Measurements from ENCODE around the gene FYN. TPM values are rescaled to one million over a fixed set of nuclear protein-coding genes. Genes with fewer than 3 reads are reported as not detected.

FYN gene
- total RNA-seq, 1 experiment from 2014 or later: 34.3 TPM

GRCh38 chr6:111696814-111697213 is 176.4 kb downstream of the FYN start:
- intact Hi-C loops (cut with micrococcal nuclease; ENCODE audit: unreplicated experiment): no loop called here
- TF ChIP-seq, protein P1, sequence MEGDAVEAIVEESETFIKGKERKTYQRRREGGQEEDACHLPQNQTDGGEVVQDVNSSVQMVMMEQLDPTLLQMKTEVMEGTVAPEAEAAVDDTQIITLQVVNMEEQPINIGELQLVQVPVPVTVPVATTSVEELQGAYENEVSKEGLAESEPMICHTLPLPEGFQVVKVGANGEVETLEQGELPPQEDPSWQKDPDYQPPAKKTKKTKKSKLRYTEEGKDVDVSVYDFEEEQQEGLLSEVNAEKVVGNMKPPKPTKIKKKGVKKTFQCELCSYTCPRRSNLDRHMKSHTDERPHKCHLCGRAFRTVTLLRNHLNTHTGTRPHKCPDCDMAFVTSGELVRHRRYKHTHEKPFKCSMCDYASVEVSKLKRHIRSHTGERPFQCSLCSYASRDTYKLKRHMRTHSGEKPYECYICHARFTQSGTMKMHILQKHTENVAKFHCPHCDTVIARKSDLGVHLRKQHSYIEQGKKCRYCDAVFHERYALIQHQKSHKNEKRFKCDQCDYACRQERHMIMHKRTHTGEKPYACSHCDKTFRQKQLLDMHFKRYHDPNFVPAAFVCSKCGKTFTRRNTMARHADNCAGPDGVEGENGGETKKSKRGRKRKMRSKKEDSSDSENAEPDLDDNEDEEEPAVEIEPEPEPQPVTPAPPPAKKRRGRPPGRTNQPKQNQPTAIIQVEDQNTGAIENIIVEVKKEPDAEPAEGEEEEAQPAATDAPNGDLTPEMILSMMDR (conservative IDR thresholded peaks at IDR 0.05; ENCODE audit: low read depth, low read length): no peak
- no peak for TF ChIP-seq EZH2 (IDR thresholded peaks at IDR 0.05; ENCODE audit: borderline replicate concordance, low read depth, low read length, poor library complexity, severe bottlenecking)
- H3K9me3 ChIP-seq (ENCODE audit: low read depth, low read length, poor library complexity, severe bottlenecking): no peaks in the 10 kb centered on the region
- no peak overlapping the region for H3K27ac ChIP-seq (ENCODE audit: low read depth, low read length, poor library complexity, severe bottlenecking)
- CTCF ChIA-PET: no interaction called here
- no peaks in the 10 kb centered on the region for H3K27me3 ChIP-seq (replicated peaks; ENCODE audit: insufficient read depth, low read depth, low read length, poor library complexity)
- no peak for DNase-seq (ENCODE audit: low spot score)
- no peaks in the 10 kb centered on the region for H3K36me3 ChIP-seq (ENCODE audit: insufficient read depth, low read length, poor library complexity, severe bottlenecking)
- H3K4me1 ChIP-seq (ENCODE audit: insufficient read depth, low read length, poor library complexity, severe bottlenecking): no peaks in the 10 kb centered on the region
- BruUV-seq (replicated peaks): no TSS peak
- H3K4me3 ChIP-seq (ENCODE audit: low read depth, low read length, poor library complexity, severe bottlenecking): no peak overlapping the region
- POLR2A ChIA-PET (ENCODE audit: low non-redundant PET): no interaction called here

- Histone ChIP-seq H3K27me3 (replicated peaks; ENCODE audit: insufficient read depth, low read depth, low read length, poor library complexity) (no peaks in the 10 kb centered on the region), H3K4me3 (ENCODE audit: low read depth, low read length, poor library complexity, severe bottlenecking) (no peak overlapping the region), H3K9me3 (ENCODE audit: low read depth, low read length, poor library complexity, severe bottlenecking) (no peaks in the 10 kb centered on the region), H3K27ac (ENCODE audit: low read depth, low read length, poor library complexity, severe bottlenecking) (no peak overlapping the region), H3K36me3 (ENCODE audit: insufficient read depth, low read length, poor library complexity, severe bottlenecking) (no peaks in the 10 kb centered on the region), H3K4me1 (ENCODE audit: insufficient read depth, low read length, poor library complexity, severe bottlenecking) (no peaks in the 10 kb centered on the region)
- ChIA-PET POLR2A (ENCODE audit: low non-redundant PET) (no interaction called here), CTCF (interaction anchor here (0.7 kb wide), 1 partner anchor 20 kb away, joined by 3 read pairs; no protein-coding TSS in a partner anchor)
- no TSS peak for BruUV-seq (replicated peaks)
- intact Hi-C loops (cut with micrococcal nuclease; ENCODE audit: unreplicated experiment): no loop called here
- TF ChIP-seq EZH2 (IDR thresholded peaks at IDR 0.05; ENCODE audit: borderline replicate concordance, low read depth, low read length, poor library complexity, severe bottlenecking): no peak
- TF ChIP-seq, protein P1 (conservative IDR thresholded peaks at IDR 0.05; ENCODE audit: low read depth, low read length): no peak
- DNase-seq (ENCODE audit: low spot score): no peak
Measured at GRCh38 chr6:111692327-111693164, 180.7 kb downstream of the FYN start.

- Histone ChIP-seq H3K4me1 (ENCODE audit: insufficient read depth, low read length, poor library complexity, severe bottlenecking) (peaks cover 5% of the 10 kb centered on the region), H3K27ac (ENCODE audit: low read depth, low read length, poor library complexity, severe bottlenecking) (no peak overlapping the region), H3K9me3 (ENCODE audit: low read depth, low read length, poor library complexity, severe bottlenecking) (no peaks in the 10 kb centered on the region), H3K27me3 (replicated peaks; ENCODE audit: insufficient read depth, low read depth, low read length, poor library complexity) (no peaks in the 10 kb centered on the region), H3K4me3 (ENCODE audit: low read depth, low read length, poor library complexity, severe bottlenecking) (no peak overlapping the region), H3K36me3 (ENCODE audit: insufficient read depth, low read length, poor library complexity, severe bottlenecking) (no peaks in the 10 kb centered on the region)
- no peak for DNase-seq (ENCODE audit: low spot score)
- POLR2A ChIA-PET (ENCODE audit: low non-redundant PET): no interaction called here
- TF ChIP-seq EZH2 (IDR thresholded peaks at IDR 0.05; ENCODE audit: borderline replicate concordance, low read depth, low read length, poor library complexity, severe bottlenecking): no peak
- TF ChIP-seq, protein P1 (conservative IDR thresholded peaks at IDR 0.05; ENCODE audit: low read depth, low read length): no peak
- intact Hi-C loops (cut with micrococcal nuclease; ENCODE audit: unreplicated experiment): no loop called here
- BruUV-seq (replicated peaks): no TSS peak
- CTCF ChIA-PET: interaction anchor here (0.7 kb wide), 1 partner anchor 21 kb away, joined by 3 read pairs; no protein-coding TSS in a partner anchor
Measured at GRCh38 chr6:111691345-111692225, 181.7 kb downstream of the FYN start.
